ENCODE results near the gene LMTK2. TPM values are rescaled to one million over a fixed set of nuclear protein-coding genes. Genes with fewer than 3 reads are reported as not detected.
A peak's percentile ranks its signal among the peaks of the same experiment; 100 is the strongest.

The LMTK2 gene
- polyA plus RNA-seq, 3 donors from 2014 or later, result 0.85 to 3.1 (median 1.3) TPM

GRCh38 chr7:98230746-98231471, 124.2 kb downstream of the LMTK2 start:
- peaks cover 0 to 3% (median 0%) of the 10 kb centered on the region in 3 donors for H3K27me3 Mint-ChIP-seq (ENCODE audit: low read depth in 3 of 3)
- peaks cover 4 to 10% (median 8%) of the 10 kb centered on the region in 3 donors for H3K36me3 Mint-ChIP-seq
- no peaks in the 10 kb centered on the region for H3K9me3 Mint-ChIP-seq
- DNase-seq, result no peak
- H3K27ac Mint-ChIP-seq, result no peak overlapping the region
- no peaks in the 10 kb centered on the region for H3K4me1 Mint-ChIP-seq
- H3K4me3 Mint-ChIP-seq, result no peak overlapping the region

GRCh38 chr7:98231493-98232262, 125.0 kb downstream of the LMTK2 start:
- no peaks in the 10 kb centered on the region for H3K4me1 Mint-ChIP-seq
- DNase-seq, result no peak
- no peaks in the 10 kb centered on the region for H3K9me3 Mint-ChIP-seq
- no peak overlapping the region for H3K4me3 Mint-ChIP-seq
- peaks cover 4% of the 10 kb centered on the region in 3 donors for H3K36me3 Mint-ChIP-seq
- H3K27me3 Mint-ChIP-seq (ENCODE audit: low read depth in 3 of 3), result peaks cover 0 to under 1% (median 0%) of the 10 kb centered on the region in 3 donors
- H3K27ac Mint-ChIP-seq, result no peak overlapping the region

DNA sequence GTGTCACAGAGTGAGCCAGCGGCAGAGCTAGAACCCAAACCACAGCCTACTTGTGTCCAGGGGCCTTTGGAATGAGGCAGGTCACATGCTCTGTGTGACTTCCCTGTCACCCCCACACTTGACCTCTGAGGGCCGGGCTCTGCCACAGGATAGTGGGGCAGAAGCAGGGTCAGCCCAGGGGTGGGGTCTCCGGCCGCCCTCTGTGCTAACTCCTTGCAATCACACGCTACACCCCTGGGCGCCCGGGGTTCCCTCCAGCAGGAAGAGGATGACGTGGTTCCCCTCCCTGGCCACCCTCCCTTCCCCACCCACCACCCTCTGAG, 125.6 kb downstream of the LMTK2 start:
- Mint-ChIP-seq H3K4me3 (no peak overlapping the region), H3K36me3 (peaks cover 4% of the 10 kb centered on the region in 3 donors), H3K9me3 (no peaks in the 10 kb centered on the region), H3K4me1 (no peaks in the 10 kb centered on the region), H3K27ac (no peak overlapping the region), H3K27me3 (ENCODE audit: low read depth in 3 of 3) (peaks cover 0 to 2% (median 0%) of the 10 kb centered on the region in 3 donors)
- no peak for DNase-seq

DNA sequence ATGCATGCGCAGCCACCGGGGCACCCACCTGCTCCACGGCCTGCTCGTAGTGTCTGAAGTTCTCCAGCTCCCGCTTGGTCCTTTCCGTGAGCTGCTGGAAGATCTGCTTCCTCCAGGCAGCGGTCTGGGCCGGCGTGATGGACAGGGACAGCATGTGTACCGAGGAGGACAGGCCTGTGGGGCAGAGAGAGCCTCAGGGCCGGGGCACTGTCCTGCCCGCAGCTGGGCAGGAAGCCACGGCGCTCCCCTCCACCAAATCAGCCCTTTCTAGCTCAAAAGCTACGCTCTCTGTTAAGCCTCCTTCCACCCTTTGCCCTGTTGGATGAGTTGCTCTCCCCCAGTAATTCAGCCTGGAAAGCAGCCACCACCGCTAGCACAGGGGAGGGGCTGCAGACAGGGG, 126.1 kb downstream of the LMTK2 start:
- H3K9me3 Mint-ChIP-seq, result no peaks in the 10 kb centered on the region
- no peak overlapping the region for H3K27ac Mint-ChIP-seq
- no peak overlapping the region for H3K4me3 Mint-ChIP-seq
- H3K4me1 Mint-ChIP-seq, result no peaks in the 10 kb centered on the region
- H3K27me3 Mint-ChIP-seq (ENCODE audit: low read depth in 3 of 3), result peaks cover 0 to 2% (median 0%) of the 10 kb centered on the region in 3 donors
- DNase-seq, result no peak
- peaks cover 3 to 4% (median 4%) of the 10 kb centered on the region in 3 donors for H3K36me3 Mint-ChIP-seq

DNA sequence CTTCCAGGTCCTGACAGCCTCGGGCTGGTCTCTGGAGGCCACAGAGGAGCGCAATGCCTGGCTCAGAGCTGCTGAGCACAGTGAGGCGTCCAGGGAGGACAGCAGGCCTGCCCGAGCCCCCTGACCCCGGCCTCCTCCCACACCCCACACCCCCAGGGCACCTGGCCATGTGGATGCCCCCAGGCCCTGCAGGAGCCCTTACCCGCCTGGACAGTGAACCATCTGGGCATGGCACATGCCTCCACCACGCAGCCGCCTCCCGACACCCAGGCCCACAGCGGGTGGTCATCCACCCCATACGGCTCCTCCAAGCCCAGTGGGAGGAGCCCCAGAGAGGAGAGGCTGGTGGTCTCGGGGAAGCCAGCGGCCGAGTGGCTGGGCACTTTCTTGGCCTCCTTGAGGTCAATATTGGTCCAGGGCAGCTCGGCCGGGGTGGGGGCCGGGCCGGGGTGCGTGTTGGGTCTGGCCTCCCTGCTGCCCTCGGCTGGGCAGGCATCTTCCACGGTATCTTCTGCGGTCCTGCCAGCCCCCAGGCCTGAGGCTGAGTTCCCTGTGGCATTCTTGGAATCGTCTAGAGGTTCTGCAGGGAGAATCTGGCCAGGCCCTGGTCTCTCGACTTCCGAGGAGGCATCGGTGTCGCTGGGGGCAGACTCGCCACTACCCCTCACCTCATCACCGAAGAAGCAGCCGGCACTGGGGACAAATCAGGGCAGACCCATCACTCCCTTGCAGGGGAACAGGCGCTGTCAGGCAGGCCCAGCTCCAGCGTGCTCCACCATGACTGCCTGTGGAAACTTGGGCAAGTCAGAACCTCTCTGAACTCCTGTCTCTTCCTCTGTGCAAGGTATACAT, 126.8 kb downstream of the LMTK2 start:
- Mint-ChIP-seq H3K4me3 (no peak overlapping the region), H3K27me3 (ENCODE audit: low read depth in 3 of 3) (peaks cover 0 to 2% (median 0%) of the 10 kb centered on the region in 3 donors), H3K36me3 (peaks cover 1 to 5% (median 4%) of the 10 kb centered on the region in 3 donors), H3K4me1 (no peaks in the 10 kb centered on the region), H3K27ac (peak overlapping the region in 1 of 6 donors; percentile 34), H3K9me3 (no peaks in the 10 kb centered on the region)
- no peak for DNase-seq

DNA sequence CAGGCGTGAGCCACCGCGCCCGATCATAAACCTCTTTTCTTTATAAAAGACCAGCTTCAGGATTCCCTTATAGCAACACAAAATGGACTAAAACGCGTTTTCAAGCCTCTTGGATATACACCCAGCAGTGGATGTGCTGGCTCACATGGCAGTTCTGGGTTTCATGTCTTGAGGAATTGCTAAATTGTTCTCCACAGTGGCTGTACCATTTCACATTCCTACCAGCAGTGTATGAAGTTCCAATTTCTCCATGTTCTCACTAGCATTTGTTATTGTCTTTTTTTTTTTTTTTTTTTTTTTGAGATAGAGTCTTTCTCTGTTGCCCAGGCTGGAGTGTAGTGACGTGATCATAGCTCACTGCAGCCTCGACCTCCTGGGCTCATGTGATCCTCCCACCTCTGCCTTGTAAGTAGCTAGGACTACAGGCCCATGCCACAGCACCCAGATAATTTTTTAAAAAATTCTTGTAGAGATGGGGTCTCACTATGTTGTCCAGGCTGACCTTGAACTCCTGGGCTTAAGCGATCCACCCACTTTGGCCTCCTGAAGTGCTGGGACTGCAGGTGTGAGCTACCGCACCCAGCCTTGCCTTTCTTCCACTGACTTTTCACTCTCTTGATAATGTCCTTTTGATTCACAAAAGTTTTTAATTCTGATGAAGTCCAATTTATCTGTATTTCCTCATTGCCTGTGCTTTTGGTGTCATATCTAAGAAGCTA, 127.9 kb downstream of the LMTK2 start:
- Mint-ChIP-seq H3K9me3 (no peaks in the 10 kb centered on the region), H3K27ac (no peak overlapping the region), H3K4me1 (no peaks in the 10 kb centered on the region), H3K36me3 (peaks cover 4 to 8% (median 5%) of the 10 kb centered on the region in 3 donors), H3K4me3 (no peak overlapping the region), H3K27me3 (ENCODE audit: low read depth in 3 of 3) (peaks cover 0 to 2% (median 0%) of the 10 kb centered on the region in 3 donors)
- no peak for DNase-seq

- no peaks in the 10 kb centered on the region for H3K9me3 Mint-ChIP-seq
- no peak for DNase-seq
- H3K27me3 Mint-ChIP-seq (ENCODE audit: low read depth in 3 of 3), result peaks cover 0 to 2% (median 0%) of the 10 kb centered on the region in 3 donors
- H3K4me1 Mint-ChIP-seq, result no peaks in the 10 kb centered on the region
- no peak overlapping the region for H3K4me3 Mint-ChIP-seq
- no peak overlapping the region for H3K27ac Mint-ChIP-seq
- peaks cover 5 to 11% (median 7%) of the 10 kb centered on the region in 3 donors for H3K36me3 Mint-ChIP-seq
These were observed 129.2 kb downstream of the LMTK2 start for GRCh38 chr7:98235901-98236300.

DNA sequence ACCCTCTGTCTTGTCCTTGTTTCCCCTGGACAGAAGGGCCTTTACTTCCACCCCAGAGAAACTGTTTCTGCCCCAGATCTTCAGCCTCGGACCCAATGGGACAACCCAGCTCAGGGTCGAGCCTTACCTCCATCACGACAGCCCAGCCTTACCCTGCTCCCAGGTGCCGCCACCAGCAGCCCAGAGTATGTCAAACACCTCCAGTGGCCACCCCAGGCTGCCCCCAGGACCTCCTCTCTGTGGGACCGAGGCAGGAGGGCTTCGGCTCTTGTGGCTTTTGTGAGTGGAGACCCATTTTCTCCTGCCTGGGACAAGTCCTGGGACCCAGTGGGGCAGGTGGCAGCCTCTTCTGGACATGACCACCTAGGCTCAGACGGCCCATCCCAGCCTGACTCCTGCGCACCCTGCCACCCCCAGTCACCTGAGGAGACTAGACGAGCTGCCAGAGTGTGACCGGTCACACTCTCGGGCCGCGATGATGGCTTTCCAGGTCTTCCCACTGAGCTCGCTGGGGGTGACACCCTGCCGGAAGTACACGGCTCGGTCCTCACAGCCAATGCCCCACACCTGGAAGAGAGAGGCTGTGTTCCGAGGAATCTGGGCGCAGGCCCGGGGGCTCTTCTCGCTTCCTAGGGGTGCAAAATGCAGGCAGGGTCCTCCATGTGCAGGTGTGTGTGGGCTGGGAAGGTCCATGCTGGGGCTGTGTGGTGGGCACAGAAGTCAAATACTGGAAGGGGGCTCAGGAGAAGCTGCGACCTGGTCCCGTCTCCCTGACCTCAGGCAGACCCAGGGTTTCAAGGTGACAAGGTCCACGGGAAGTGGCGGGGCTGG, 129.9 kb downstream of the LMTK2 start:
- peaks cover 5 to 15% (median 7%) of the 10 kb centered on the region in 3 donors for H3K36me3 Mint-ChIP-seq
- no peaks in the 10 kb centered on the region for H3K9me3 Mint-ChIP-seq
- no peak for DNase-seq
- H3K27me3 Mint-ChIP-seq (ENCODE audit: low read depth in 3 of 3), result peaks cover 0 to 2% (median 0%) of the 10 kb centered on the region in 3 donors
- no peak overlapping the region for H3K4me3 Mint-ChIP-seq
- no peaks in the 10 kb centered on the region for H3K4me1 Mint-ChIP-seq
- H3K27ac Mint-ChIP-seq, result no peak overlapping the region

- H3K4me3 Mint-ChIP-seq, result no peak overlapping the region
- no peaks in the 10 kb centered on the region for H3K9me3 Mint-ChIP-seq
- no peak for DNase-seq
- no peak overlapping the region for H3K27ac Mint-ChIP-seq
- peaks cover 0 to 2% (median 0%) of the 10 kb centered on the region in 3 donors for H3K27me3 Mint-ChIP-seq (ENCODE audit: low read depth in 3 of 3)
- peaks cover 5 to 15% (median 7%) of the 10 kb centered on the region in 3 donors for H3K36me3 Mint-ChIP-seq
- H3K4me1 Mint-ChIP-seq, result no peaks in the 10 kb centered on the region
These were observed 131.4 kb downstream of the LMTK2 start for GRCh38 chr7:98238076-98238475.

DNA sequence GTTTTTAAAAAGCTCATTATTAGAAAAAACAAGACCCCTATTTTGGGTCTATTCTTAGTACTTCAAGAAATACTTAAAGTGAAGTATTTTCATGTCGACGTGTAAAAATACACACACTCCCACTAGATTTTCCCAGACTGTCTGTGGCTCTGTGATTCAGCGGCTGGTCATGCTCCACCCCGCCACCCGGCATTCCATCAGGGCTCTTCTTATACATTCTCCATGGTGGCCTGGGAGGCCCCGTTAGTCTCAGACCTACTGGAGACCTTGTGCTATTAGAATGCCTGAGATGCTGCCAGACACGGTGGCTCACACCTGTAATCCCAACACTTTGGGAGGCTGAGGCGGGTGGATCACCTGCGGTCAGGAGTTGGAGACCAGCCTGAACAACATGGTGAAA, 132.3 kb downstream of the LMTK2 start:
- Mint-ChIP-seq H3K4me1 (no peaks in the 10 kb centered on the region), H3K9me3 (no peaks in the 10 kb centered on the region), H3K4me3 (no peak overlapping the region), H3K36me3 (peaks cover 5 to 15% (median 7%) of the 10 kb centered on the region in 3 donors), H3K27me3 (ENCODE audit: low read depth in 3 of 3) (peaks cover 0 to 2% (median 0%) of the 10 kb centered on the region in 3 donors), H3K27ac (no peak overlapping the region)
- no peak for DNase-seq

DNA sequence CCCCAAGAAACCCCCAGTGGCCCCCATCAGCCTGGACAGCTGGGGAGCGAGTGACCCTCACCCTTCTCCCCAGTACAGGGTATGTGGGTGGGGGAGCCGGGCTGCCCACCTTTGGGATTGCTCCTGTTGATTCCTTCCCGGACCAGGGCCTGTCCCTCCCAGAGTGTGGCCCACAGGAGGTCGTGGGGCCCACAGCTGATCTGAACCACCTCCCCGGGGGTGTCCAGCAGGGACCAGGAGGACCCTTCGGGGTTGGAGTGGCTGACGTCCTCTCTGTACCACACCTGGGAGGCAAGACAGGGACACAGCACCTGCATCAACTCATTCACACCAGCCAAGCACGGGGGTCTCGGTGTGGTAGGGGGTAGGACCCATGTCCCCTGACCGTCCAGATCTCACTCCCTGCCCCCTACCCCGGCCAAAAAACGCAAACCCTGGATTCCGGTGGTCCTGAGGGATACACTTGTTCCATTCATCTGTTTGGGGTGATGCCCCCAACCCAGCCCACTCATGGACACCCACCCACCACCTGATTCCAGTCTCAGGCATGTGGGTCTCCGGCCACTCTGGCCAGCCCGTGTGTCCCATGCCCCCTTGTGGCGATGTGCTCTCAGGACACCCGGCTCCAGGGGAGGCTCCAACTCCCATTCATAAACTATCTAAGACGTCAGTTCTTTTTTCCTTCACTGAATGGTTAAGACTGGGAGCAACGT, 134.5 kb downstream of the LMTK2 start:
- peaks cover 3 to 11% (median 5%) of the 10 kb centered on the region in 3 donors for H3K36me3 Mint-ChIP-seq
- no peaks in the 10 kb centered on the region for H3K4me1 Mint-ChIP-seq
- no peak overlapping the region for H3K4me3 Mint-ChIP-seq
- H3K27ac Mint-ChIP-seq, result peak overlapping the region in 2 of 6 donors; percentile 11 to 57
- no peak for DNase-seq
- H3K9me3 Mint-ChIP-seq, result no peaks in the 10 kb centered on the region
- H3K27me3 Mint-ChIP-seq (ENCODE audit: low read depth in 3 of 3), result peaks cover 0 to 3% (median 0%) of the 10 kb centered on the region in 3 donors

DNA sequence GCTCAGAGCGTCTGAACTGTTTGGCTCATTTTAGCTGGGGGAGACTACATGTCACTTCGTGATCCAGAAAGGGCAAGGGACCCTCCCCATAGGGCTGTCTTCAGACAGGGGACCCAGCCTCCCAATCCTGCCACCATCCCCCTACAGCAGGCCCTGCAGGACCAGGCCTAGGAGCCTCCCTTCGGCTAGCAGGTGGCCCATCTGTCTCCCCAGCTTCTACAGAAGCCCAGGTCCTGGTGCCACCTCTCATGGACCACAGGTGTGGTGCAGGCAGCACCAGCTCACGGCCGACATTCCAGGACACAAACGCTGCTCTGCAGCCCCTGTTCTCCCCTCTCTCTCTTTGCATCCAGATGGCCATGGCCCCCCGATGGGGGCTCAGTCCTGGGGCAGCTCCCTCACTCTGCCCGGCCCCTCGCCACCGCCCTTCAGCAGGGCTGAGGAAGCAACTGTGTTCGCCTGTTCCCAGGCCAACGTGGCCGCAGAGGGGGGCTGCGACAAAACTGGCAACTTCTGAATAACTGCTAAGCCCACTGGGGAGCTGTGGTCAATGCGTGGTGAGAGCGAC, 135.1 kb downstream of the LMTK2 start:
- peaks cover 0 to 2% (median 0%) of the 10 kb centered on the region in 3 donors for H3K27me3 Mint-ChIP-seq (ENCODE audit: low read depth in 3 of 3)
- no peaks in the 10 kb centered on the region for H3K4me1 Mint-ChIP-seq
- H3K27ac Mint-ChIP-seq, result no peak overlapping the region

More for the DNA sequence above, 135.1 kb downstream of the LMTK2 start:
- Mint-ChIP-seq H3K36me3 (peaks cover 3 to 11% (median 5%) of the 10 kb centered on the region in 3 donors), H3K4me3 (no peak overlapping the region), H3K9me3 (no peaks in the 10 kb centered on the region)
- DNase-seq, result no peak

All from immature natural killer cell (primary cell).